Chondrocyte (in vitro differentiated cells): ENCODE data around the gene PHACTR1. TPM values are rescaled to one million over a fixed set of nuclear protein-coding genes. Genes with fewer than 3 reads are reported as not detected.

Experiments used
- DNase-seq: peaks from one replicate; pipeline ENCODE4 v3.0.0; 2021; ENCODE audit warnings: mixed read lengths, low spot score
- H3K27ac Mint-ChIP-seq: one replicate; pipeline ENCODE4 v1.8.0; 2021; ENCODE audit warnings: mild to moderate bottlenecking, moderate library complexity, mixed read lengths; ENCODE audit not compliant: unreplicated experiment
- H3K27me3 Mint-ChIP-seq: 2 replicates; pipeline ENCODE4 v1.8.0; 2021; ENCODE audit warnings: low read depth, mixed read lengths
- H3K36me3 Mint-ChIP-seq: 2 replicates; pipeline ENCODE4 v1.8.0; 2021; ENCODE audit warnings: low read depth, mixed read lengths
- H3K4me1 Mint-ChIP-seq: 2 replicates; pipeline ENCODE4 v1.8.0; 2021; ENCODE audit warnings: low read depth, mild to moderate bottlenecking, mixed read lengths
- H3K4me3 Mint-ChIP-seq: one replicate; pipeline ENCODE4 v1.8.0; 2021; ENCODE audit warnings: mild to moderate bottlenecking, moderate library complexity, mixed read lengths; ENCODE audit not compliant: unreplicated experiment
- H3K9me3 Mint-ChIP-seq: 2 replicates; pipeline ENCODE4 v1.8.0; 2021; ENCODE audit warnings: low read depth, mixed read lengths
- CTCF ChIP-seq: fragments of 200-600 bp; sonication (generic); IDR thresholded peaks from 2 replicates; pipeline ENCODE4 v1.5.0; 2021; ENCODE audit warnings: antibody characterized with exemption, mild to moderate bottlenecking, moderate library complexity
- total RNA-seq: library from RNA; stranded (reverse); gene quantifications from 3 replicates; pipeline ENCODE4 v1.2.1, GENCODE V29; 2021

The PHACTR1 gene
- total RNA-seq, 1 donor from 2014 or later: 2.1 TPM

DNA sequence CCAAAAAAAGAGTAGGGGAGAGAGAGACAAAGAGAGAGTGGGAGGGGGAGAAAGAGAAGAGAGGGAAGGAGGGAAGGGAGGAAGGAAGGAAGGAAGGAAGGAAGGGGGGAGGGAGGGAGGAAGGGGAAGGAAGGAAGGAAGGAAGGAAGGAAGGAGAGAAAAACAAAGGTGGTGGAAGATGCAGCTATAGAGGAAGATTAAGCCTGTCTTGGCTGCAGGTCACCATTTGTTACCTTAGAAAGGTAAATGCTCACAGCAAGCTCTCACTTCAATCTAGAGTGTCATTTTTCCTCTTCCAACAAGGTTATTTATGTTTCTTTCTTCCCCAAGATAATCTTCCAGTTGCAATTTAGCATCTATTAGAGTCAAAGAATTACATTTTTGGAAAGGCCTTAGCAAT lies 284.0 kb downstream of the PHACTR1 start:
- H3K27me3 Mint-ChIP-seq: peaks cover 8% of the 10 kb centered on the region
- no peaks in the 10 kb centered on the region for H3K4me1 Mint-ChIP-seq
- H3K27ac Mint-ChIP-seq: no peak overlapping the region
- no peak overlapping the region for H3K4me3 Mint-ChIP-seq
- no peaks in the 10 kb centered on the region for H3K9me3 Mint-ChIP-seq
- DNase-seq: no peak
- no peak for TF ChIP-seq CTCF
- H3K36me3 Mint-ChIP-seq: no peaks in the 10 kb centered on the region

GRCh38 chr6:13001927-13002326 lies 285.4 kb downstream of the PHACTR1 start:
- Mint-ChIP-seq H3K27me3 (peaks cover 8% of the 10 kb centered on the region), H3K4me3 (no peak overlapping the region), H3K4me1 (no peaks in the 10 kb centered on the region), H3K27ac (no peak overlapping the region), H3K9me3 (no peaks in the 10 kb centered on the region), H3K36me3 (no peaks in the 10 kb centered on the region)
- DNase-seq: no peak
- no peak for TF ChIP-seq CTCF

DNA sequence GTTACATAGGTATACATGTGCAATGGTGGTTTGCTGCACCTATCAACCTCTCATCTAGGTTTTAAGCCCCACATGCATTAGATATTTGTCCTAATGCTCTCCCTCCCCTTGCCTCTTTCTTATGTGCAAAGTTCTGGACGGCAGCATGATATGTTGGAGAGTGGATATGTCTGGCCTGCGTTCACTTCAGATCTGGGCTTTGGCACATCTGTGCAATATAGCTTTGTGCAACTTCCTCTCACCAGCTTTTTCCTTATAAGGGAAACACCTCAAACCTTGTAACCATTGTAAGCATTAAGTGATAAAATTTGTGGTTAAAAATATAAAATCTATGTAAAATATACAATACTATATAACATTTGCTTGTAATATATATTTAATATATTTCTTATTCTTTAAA lies 288.0 kb downstream of the PHACTR1 start:
- Mint-ChIP-seq H3K4me1 (no peaks in the 10 kb centered on the region), H3K36me3 (no peaks in the 10 kb centered on the region), H3K27me3 (peaks cover 18% of the 10 kb centered on the region), H3K9me3 (no peaks in the 10 kb centered on the region), H3K27ac (no peak overlapping the region), H3K4me3 (no peak overlapping the region)
- DNase-seq: no peak
- no peak for TF ChIP-seq CTCF

DNA sequence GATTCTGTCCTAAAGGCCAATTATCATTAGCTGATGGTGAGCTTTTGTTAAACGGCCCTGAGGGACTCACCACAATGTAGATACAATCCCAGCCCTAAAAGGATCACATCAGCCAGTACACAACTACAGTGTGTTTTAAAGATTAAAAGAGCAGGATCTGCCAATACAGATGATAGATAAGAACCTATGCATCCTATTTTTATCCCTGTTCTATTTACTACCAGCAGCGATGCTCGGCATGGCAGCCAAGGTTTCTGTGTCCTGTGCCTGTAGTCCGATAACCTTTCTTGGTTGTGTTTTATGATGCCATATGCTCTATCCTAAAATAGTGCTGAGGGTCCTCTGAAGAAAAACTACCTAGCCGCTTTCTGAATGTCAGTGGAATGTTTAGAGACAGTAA lies 289.4 kb downstream of the PHACTR1 start:
- H3K27ac Mint-ChIP-seq: no peak overlapping the region
- no peaks in the 10 kb centered on the region for H3K36me3 Mint-ChIP-seq
- H3K4me3 Mint-ChIP-seq: no peak overlapping the region
- peaks cover 27% of the 10 kb centered on the region for H3K27me3 Mint-ChIP-seq
- H3K9me3 Mint-ChIP-seq: no peaks in the 10 kb centered on the region
- no peak for TF ChIP-seq CTCF
- DNase-seq: no peak
- H3K4me1 Mint-ChIP-seq: no peaks in the 10 kb centered on the region

GRCh38 chr6:13006578-13007300 lies 290.2 kb downstream of the PHACTR1 start:
- H3K36me3 Mint-ChIP-seq: no peaks in the 10 kb centered on the region
- no peaks in the 10 kb centered on the region for H3K4me1 Mint-ChIP-seq
- no peak for DNase-seq
- no peak overlapping the region for H3K4me3 Mint-ChIP-seq
- no peak overlapping the region for H3K27ac Mint-ChIP-seq
- no peak for TF ChIP-seq CTCF
- peaks cover 32% of the 10 kb centered on the region for H3K27me3 Mint-ChIP-seq
- H3K9me3 Mint-ChIP-seq: no peaks in the 10 kb centered on the region
